Vagina (tissue), 2 donors: ENCODE data around the gene IQCN.

ENCODE experiments used
- POLR2A ChIP-seq, 2 donors: fragments of 450-650 bp; IDR thresholded peaks; one replicate each; pipeline ENCODE4 v1.6.1; 2017; ENCODE audit warnings: antibody characterized with exemption in 2 of 2, mild to moderate bottlenecking in 2 of 2, moderate library complexity in 2 of 2
- TF ChIP-seq, protein P1 (sequence below), 3 experiments: fragments of 450-650 bp in 2 of 3; fragments of 200-600 bp in 1 of 3; sonication (generic) in 1 of 3; IDR thresholded peaks; one replicate each; pipeline ENCODE4 v1.5.1; 2017 to 2019; ENCODE audit warnings: antibody characterized with exemption in 3 of 3, mild to moderate bottlenecking in 2 of 3, moderate library complexity in 2 of 3

GRCh38 chr19:18252370-18252717, 21.9 kb downstream of the IQCN start:
- no peak for TF ChIP-seq POLR2A (IDR thresholded peaks at IDR 0.05)
- TF ChIP-seq, protein P1, sequence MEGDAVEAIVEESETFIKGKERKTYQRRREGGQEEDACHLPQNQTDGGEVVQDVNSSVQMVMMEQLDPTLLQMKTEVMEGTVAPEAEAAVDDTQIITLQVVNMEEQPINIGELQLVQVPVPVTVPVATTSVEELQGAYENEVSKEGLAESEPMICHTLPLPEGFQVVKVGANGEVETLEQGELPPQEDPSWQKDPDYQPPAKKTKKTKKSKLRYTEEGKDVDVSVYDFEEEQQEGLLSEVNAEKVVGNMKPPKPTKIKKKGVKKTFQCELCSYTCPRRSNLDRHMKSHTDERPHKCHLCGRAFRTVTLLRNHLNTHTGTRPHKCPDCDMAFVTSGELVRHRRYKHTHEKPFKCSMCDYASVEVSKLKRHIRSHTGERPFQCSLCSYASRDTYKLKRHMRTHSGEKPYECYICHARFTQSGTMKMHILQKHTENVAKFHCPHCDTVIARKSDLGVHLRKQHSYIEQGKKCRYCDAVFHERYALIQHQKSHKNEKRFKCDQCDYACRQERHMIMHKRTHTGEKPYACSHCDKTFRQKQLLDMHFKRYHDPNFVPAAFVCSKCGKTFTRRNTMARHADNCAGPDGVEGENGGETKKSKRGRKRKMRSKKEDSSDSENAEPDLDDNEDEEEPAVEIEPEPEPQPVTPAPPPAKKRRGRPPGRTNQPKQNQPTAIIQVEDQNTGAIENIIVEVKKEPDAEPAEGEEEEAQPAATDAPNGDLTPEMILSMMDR (IDR thresholded peaks at IDR 0.05): no peak
